CD4-positive, alpha-beta T cell (primary cell): Measurements from ENCODE around the gene TENM4. TPM values are rescaled to one million over a fixed set of nuclear protein-coding genes. Genes with fewer than 3 reads are reported as not detected.

Experiments used
- ATAC-seq: fragments of 200-7000 bp; cut with Tn5 transposase; one replicate; pipeline ENCODE4 v1.10.0; 2022; ENCODE audit warnings: mild to moderate bottlenecking; ENCODE audit not compliant: poor library complexity
- CTCF ChIA-PET: fragments of 350-600 bp; sonication (Branson Sonifier 250); formaldehyde crosslinking; loops from one replicate; lab custom pipeline; 2021; ENCODE audit warnings: antibody characterized with exemption, inconsistent platforms; lab: Charles Lee
- POLR2A ChIA-PET: fragments of 350-600 bp; sonication (Branson Sonifier 250); formaldehyde crosslinking; loops from one replicate; lab custom pipeline; 2021; ENCODE audit warnings: antibody characterized with exemption, inconsistent platforms; lab: Charles Lee
- DNase-seq, 14 experiments: peaks; one replicate each; pipeline ENCODE4 v3.0.0-alpha.2; 2013 to 2020; ENCODE audit warnings: mixed read lengths in 2 of 14
- H3K27ac ChIP-seq, 2 donors: one replicate each; pipeline versions ENCODE4 v1.5.1 to v1.7.0; 2013; ENCODE audit warnings: low read length in 2 of 2, low read depth in 1 of 2, mild to moderate bottlenecking in 1 of 2
- H3K27me3 ChIP-seq, 2 experiments: 1 replicate in 1 of 2; 2 replicates in 1 of 2; pipeline versions ENCODE4 v1.6.1 to v1.7.0; 2013; ENCODE audit warnings: low read length in 2 of 2, control low read depth in 1 of 2, mild to moderate bottlenecking in 1 of 2, moderate library complexity in 1 of 2; ENCODE audit not compliant: insufficient read depth in 2 of 2, control insufficient read depth in 1 of 2
- H3K36me3 ChIP-seq: one replicate; pipeline ENCODE4 v1.6.1; 2013; ENCODE audit warnings: low read length, control low read depth; ENCODE audit not compliant: insufficient read depth
- H3K4me1 ChIP-seq: one replicate; pipeline ENCODE4 v1.6.1; 2013; ENCODE audit warnings: low read length, control low read depth; ENCODE audit not compliant: insufficient read depth
- H3K4me3 ChIP-seq: one replicate; pipeline ENCODE4 v1.5.1; 2013; ENCODE audit warnings: mild to moderate bottlenecking, low read length, moderate library complexity
- H3K9me3 ChIP-seq, 2 experiments: 1 replicate in 1 of 2; 2 replicates in 1 of 2; pipeline versions ENCODE4 v1.6.1 to v1.7.0; 2013; ENCODE audit warnings: low read length in 2 of 2, mild to moderate bottlenecking in 2 of 2, control low read depth in 1 of 2, moderate library complexity in 1 of 2; ENCODE audit not compliant: control insufficient read depth in 1 of 2, insufficient read depth in 1 of 2
- H3K27ac Mint-ChIP-seq: one replicate; pipeline ENCODE4 v1.8.0; 2020; ENCODE audit warnings: mixed read lengths
- H3K27me3 Mint-ChIP-seq: one replicate; pipeline ENCODE4 v1.8.0; 2021; ENCODE audit warnings: mixed read lengths
- H3K36me3 Mint-ChIP-seq: one replicate; pipeline ENCODE4 v1.8.0; 2021; ENCODE audit warnings: low read depth, mixed read lengths
- H3K4me1 Mint-ChIP-seq: one replicate; pipeline ENCODE4 v1.8.0; 2021; ENCODE audit warnings: low read depth, mixed read lengths
- H3K4me3 Mint-ChIP-seq: one replicate; pipeline ENCODE4 v1.8.0; 2020; ENCODE audit warnings: mild to moderate bottlenecking, mixed read lengths
- H3K9me3 Mint-ChIP-seq: one replicate; pipeline ENCODE4 v1.8.0; 2020; ENCODE audit warnings: mixed read lengths
- CTCF ChIP-seq: fragments of 200-600 bp; IDR thresholded peaks from one replicate; pipeline ENCODE4 v1.8.0; 2022; ENCODE audit warnings: antibody characterized with exemption, mild to moderate bottlenecking
- intact Hi-C, 2 experiments: fragments of 100-400 bp; cut with DNase I in 1 of 2; cut with micrococcal nuclease in 1 of 2; formaldehyde crosslinking; loops; one replicate each; pipeline versions ENCODE4 v1.15.1 to v1.9.0; 2023 to 2025; cut with DNase I, micrococcal nuclease
- total RNA-seq, 174 experiments: library from RNA in 2 of 174; stranded (reverse) in 2 of 174; gene quantifications; one replicate each; pipeline ENCODE4 v1.2.3 and lab custom pipeline; 2021 to 2026

The TENM4 gene
- total RNA-seq, 2 experiments from 2014 or later, result 0.22 to 0.31 TPM

- Histone ChIP-seq H3K27me3 (no peaks in the 10 kb centered on the region), H3K4me1 (no peaks in the 10 kb centered on the region), H3K36me3 (no peaks in the 10 kb centered on the region), H3K9me3 (peaks cover 0 to 3% of the 10 kb centered on the region in 2 experiments), H3K4me3 (no peak overlapping the region), H3K27ac (no peak overlapping the region)
- POLR2A ChIA-PET, result no interaction called here
- Mint-ChIP-seq H3K4me3 (no peak overlapping the region), H3K27me3 (peaks cover 5% of the 10 kb centered on the region), H3K4me1 (no peaks in the 10 kb centered on the region), H3K27ac (no peak overlapping the region), H3K9me3 (peaks cover 4% of the 10 kb centered on the region), H3K36me3 (no peaks in the 10 kb centered on the region)
- intact Hi-C loops, result no loop called here
- ATAC-seq (no peak), DNase-seq (no peak)
- CTCF ChIA-PET, result no interaction called here
- no peak for TF ChIP-seq CTCF
Measured at GRCh38 chr11:79110321-79110720, 330.5 kb downstream of the TENM4 start.

- H3K36me3 Mint-ChIP-seq, result no peaks in the 10 kb centered on the region
- CTCF ChIA-PET, result no interaction called here
Measured at GRCh38 chr11:79108851-79109250, 332.0 kb downstream of the TENM4 start.

GRCh38 chr11:79102840-79103239, 338.0 kb downstream of the TENM4 start:
- CTCF ChIA-PET, result no interaction called here
- Mint-ChIP-seq H3K4me3 (no peak overlapping the region), H3K9me3 (no peaks in the 10 kb centered on the region), H3K4me1 (no peaks in the 10 kb centered on the region), H3K36me3 (no peaks in the 10 kb centered on the region), H3K27ac (no peak overlapping the region), H3K27me3 (peaks cover 23% of the 10 kb centered on the region)
- H3K27ac ChIP-seq, result no peak overlapping the region
- DNase-seq (no peak), ATAC-seq (no peak)
- no peaks in the 10 kb centered on the region for H3K27me3 ChIP-seq
- H3K9me3 ChIP-seq, result no peaks in the 10 kb centered on the region
- H3K4me1 ChIP-seq, result no peaks in the 10 kb centered on the region
- POLR2A ChIA-PET, result no interaction called here
- no peak for TF ChIP-seq CTCF
- H3K4me3 ChIP-seq, result no peak overlapping the region
- intact Hi-C loops, result no loop called here
- no peaks in the 10 kb centered on the region for H3K36me3 ChIP-seq

More at GRCh38 chr11:79108851-79109250, 332.0 kb downstream of the TENM4 start:
- no peaks in the 10 kb centered on the region for H3K9me3 Mint-ChIP-seq
- peaks cover 3% of the 10 kb centered on the region for H3K27me3 Mint-ChIP-seq
- no peaks in the 10 kb centered on the region for H3K27me3 ChIP-seq
- no peak overlapping the region for H3K27ac Mint-ChIP-seq
- TF ChIP-seq CTCF, result no peak
- no peak for ATAC-seq
- H3K4me3 ChIP-seq, result no peak overlapping the region
- H3K27ac ChIP-seq, result no peak overlapping the region
- no peak for DNase-seq
- no peaks in the 10 kb centered on the region for H3K36me3 ChIP-seq
- no peaks in the 10 kb centered on the region for H3K9me3 ChIP-seq
- no peaks in the 10 kb centered on the region for H3K4me1 Mint-ChIP-seq
- no peak overlapping the region for H3K4me3 Mint-ChIP-seq
- H3K4me1 ChIP-seq, result no peaks in the 10 kb centered on the region
- intact Hi-C loops, result no loop called here
- POLR2A ChIA-PET, result no interaction called here
